Cardiac fibroblast (primary cell): ENCODE measurements around the gene PHLDB3.
A peak's percentile ranks its signal among the peaks of the same experiment; 100 is the strongest.
"Not testable (repeated sequence)": the region's sequence is repeated elsewhere in the genome, so short reads cannot be mapped to it uniquely, and the experiment has no call there.

Source experiments
- DNase-seq, 2 donors: peaks; one replicate each; pipeline versions ENCODE4 v3.0.0 to v3.0.0-alpha.2; 2010; ENCODE audit warnings: low read depth in 2 of 2
- H3K4me3 ChIP-seq, 2 donors: replicated peaks in 1 of 2; 1 replicate in 1 of 2; 2 replicates in 1 of 2; pipeline ENCODE4 v1.5.1; 2011; ENCODE audit warnings: low read depth in 2 of 2, low read length in 2 of 2, mild to moderate bottlenecking in 2 of 2, moderate library complexity in 1 of 2
- CTCF ChIP-seq: IDR thresholded peaks from one replicate; pipeline ENCODE4 v1.5.1; 2011; ENCODE audit warnings: low read depth, mild to moderate bottlenecking, low read length, inconsistent platforms

Gene PHLDB3

DNA sequence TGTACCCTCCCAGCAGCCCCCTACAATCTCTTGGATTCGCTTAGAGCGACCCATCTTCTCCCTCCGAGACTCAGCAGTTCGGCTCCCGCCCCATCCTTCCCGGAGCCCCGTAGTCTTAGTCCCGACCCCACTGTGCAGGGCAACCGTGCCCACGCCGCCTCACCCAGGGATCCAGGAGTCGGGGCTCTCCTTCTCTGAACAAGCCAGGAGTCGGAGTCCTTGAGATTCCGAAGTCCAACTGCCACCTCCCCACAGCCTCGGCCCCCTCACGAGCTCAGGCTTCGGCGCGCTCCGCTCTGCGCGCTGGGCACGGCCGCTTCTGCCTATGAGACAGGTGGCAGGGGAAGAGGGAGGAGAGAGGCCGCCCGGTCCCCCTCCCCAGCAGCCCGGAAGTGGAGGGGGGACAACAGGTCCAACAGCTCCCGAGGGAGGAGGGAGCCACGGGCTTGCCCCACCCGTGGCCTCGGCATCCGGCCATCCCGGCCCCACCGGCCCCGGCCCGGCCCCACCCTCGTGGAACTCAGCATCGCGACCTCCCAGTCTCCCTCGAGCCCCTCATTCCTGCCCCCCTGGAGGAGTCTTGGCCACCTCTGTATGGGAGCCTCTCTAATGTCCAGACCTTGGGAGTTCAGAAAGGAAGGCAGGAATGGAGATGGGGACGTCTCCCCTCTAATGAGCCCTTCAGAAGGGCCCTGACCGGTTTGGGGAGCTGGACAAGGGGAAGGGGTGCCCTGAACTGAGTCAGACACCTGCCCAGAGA is at the start of gene PHLDB3:
Gene PHLDB3, minus strand, starts transcription at position 321 of the 760 bp plus-strand sequence. CDS start 628 bp downstream, outside the sequence.
- H3K4me3 ChIP-seq, result peak within 1 kb of the TSS; percentile 86 to 90
- peak in 1 of 2 donors; percentile 18 for DNase-seq

DNA sequence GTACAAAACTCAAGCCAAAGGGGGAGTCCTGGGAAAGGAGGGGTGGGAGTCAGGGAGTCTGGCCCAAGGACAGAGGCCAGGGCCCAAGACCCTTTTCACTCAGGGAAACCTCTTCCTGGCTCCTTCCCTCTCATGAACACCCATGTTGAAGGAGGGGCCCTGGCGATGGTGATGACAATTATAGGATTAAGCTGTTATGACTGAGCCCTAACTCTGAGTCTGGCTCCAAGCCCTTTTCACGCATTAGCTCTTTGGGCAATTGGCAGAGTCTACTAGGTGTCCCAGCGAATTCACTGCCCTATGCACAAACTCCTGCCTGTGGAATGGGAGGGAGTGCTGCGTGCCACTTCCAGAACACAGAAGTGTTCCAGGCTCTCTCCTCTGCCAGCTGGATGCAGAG is 49.1 kb upstream of the PHLDB3 start:
- DNase-seq, result no peak
- H3K4me3 ChIP-seq, result no peak overlapping the region
- no peak for TF ChIP-seq CTCF

More for the DNA sequence above, at the start of gene PHLDB3:
- TF ChIP-seq CTCF, result no peak

DNA sequence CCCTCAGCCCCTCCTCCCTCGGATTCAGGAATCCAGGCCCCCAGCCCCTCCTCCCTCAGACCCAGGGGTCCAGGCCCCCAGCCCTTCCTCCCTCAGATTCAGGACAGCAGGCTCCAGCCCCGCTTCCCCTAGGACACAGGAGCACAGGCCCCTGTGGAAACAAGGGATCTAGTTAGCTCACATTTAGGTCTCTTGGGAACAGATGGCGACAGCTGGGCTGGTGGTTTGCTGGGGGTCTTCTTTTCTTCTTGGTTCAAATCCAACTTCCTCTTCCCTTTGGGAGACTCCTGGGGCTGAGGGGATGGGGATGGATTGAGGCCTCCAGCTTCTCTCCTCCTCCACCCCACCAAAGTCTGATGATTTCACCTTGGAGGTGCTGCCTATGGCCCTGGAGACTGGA is 48.1 kb upstream of the PHLDB3 start:
- no peak for DNase-seq
- TF ChIP-seq CTCF, result no peak
- H3K4me3 ChIP-seq, result no peak overlapping the region

GRCh38 chr19:43552198-43552450 is 47.6 kb upstream of the PHLDB3 start:
- TF ChIP-seq CTCF, result no peak
- no peak overlapping the region for H3K4me3 ChIP-seq

DNA sequence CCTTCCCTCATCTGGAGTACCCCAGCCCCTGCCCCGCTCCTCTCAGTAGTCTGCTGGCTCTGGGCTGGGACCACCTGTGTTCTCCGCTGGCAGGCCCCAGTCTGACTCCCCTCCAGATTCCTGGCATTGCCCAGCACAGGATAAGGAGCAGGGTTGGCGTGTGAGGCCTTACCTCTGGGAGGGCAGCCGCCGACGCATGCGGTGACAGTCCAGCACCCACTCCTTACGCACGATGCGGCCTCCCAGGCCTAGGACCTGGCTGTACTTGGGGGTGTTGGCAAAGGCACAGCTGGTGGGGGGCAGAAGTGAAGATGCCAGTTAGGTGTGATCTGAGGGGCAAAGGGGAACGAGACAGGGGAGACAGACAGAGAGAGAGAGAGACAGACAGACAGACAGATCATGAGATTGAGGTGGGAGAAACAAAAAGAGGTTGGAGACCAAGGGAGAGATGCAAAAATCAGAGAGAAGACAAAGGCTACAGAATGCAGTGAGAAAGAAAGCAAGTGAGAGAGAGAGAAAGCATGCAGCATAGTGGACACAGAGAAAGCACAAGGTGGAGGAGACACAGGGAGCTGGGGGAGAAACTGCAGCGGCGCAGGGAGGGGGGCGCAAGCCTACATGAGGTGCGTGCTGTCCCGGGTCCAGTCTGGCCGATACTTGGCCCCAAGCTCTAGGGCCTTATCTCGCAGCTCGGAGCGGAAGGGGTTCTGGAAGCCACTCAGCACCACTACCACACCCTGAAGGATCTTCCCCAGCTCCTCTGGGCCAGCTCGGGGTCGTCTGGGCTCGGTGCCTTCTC is 47.1 kb upstream of the PHLDB3 start:
- no peak for DNase-seq
- H3K4me3 ChIP-seq, result no peak overlapping the region
- no peak for TF ChIP-seq CTCF

More at GRCh38 chr19:43552198-43552450, 47.6 kb upstream of the PHLDB3 start:
- no peak for DNase-seq

DNA sequence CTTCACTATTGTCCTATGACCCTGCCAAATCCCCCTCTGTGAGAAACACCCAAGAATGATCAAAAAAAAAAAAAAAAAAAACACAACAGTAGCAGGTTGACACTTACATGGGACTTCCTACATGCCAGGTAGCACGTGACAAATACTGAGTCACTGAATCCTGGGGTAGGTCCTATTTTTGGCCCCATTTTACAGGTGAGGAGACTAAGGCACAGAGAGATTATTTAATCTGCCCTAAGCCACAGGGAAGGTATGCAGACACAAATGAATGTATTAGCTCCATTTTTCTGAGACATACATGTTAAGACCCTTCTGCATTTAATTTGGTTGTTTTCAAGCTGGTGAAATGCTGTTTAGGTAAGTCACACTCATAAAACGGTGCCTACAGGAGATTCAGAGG is 44.2 kb upstream of the PHLDB3 start:
- DNase-seq, result no peak
- H3K4me3 ChIP-seq, result no peak overlapping the region
- TF ChIP-seq CTCF, result no peak

GRCh38 chr19:43547926-43548325 is 43.4 kb upstream of the PHLDB3 start:
- not testable (repeated sequence) for DNase-seq

More at GRCh38 chr19:43547926-43548325, 43.4 kb upstream of the PHLDB3 start:
- H3K4me3 ChIP-seq, result not testable (repeated sequence)
